GM19035 (cell line): ENCODE measurements around the gene MUC5B.
"Not testable (repeated sequence)": the region's sequence is repeated elsewhere in the genome, so short reads cannot be mapped to it uniquely, and the experiment has no call there.

Source experiments
- ATAC-seq: cut with Tn5 transposase; IDR thresholded peaks from one replicate; pipeline ENCODE4 v1.9.1; 2021; ENCODE audit not compliant: unreplicated experiment

MUC5B gene

DNA sequence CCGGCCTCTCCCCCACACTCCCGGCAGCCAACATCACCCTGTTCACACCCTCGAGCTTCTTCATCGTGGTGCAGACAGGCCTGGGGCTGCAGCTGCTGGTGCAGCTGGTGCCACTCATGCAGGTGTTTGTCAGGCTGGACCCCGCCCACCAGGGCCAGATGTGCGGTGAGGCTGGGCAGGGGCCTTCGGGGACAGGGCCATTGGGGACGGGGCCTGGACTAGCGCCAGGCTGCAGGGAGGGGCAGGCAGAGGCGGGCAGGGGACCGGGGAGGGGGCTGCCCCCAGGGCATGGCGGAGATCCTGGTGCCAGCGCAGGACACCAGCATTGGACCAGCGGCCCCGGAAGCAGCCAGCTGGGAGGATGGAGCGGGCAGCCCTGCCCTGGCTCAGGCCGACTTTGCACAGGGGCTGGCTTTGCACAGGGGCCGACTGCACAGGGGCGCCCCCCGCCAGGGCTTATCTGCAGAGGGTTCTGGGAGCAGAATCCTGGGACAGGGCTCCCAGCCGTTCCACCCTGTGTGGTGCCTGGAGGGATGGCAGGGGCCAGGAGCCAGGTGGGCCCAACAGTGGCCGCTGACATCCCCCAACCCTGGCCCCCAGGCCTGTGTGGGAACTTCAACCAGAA, 8.6 kb downstream of the MUC5B start:
- ATAC-seq, result no peak

DNA sequence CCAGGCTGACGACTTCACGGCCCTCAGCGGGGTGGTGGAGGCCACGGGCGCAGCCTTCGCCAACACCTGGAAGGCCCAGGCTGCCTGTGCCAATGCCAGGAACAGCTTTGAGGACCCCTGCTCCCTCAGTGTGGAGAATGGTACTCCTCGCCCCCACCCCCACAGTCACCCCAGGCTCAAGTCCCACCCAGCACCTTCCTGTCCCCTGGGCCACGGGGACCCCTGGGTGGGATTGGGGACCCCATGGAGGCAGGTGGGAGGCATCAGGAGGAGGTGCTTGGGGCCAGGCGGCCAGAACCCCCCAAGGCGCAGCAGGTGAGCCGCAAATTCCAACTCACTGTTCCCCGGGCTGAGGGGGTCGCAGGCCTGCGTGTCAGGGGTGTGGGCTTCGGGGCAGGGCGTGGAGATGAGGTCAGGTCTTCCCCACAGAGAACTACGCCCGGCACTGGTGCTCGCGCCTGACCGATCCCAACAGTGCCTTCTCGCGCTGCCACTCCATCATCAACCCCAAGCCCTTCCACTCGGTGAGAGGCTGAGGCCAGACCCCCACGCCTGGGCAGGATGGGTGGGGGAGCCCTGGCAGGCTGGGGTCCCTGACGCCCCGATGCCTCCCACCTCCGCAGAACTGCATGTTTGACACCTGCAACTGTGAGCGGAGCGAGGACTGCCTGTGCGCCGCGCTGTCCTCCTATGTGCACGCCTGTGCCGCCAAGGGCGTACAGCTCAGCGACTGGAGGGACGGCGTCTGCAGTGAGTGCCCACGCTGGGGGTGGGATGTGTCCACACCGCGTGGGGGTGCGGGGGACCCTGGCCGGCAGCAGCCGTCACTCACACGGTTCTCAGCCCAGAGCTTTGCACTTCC, 9.4 kb downstream of the MUC5B start:
- ATAC-seq, result no peak

DNA sequence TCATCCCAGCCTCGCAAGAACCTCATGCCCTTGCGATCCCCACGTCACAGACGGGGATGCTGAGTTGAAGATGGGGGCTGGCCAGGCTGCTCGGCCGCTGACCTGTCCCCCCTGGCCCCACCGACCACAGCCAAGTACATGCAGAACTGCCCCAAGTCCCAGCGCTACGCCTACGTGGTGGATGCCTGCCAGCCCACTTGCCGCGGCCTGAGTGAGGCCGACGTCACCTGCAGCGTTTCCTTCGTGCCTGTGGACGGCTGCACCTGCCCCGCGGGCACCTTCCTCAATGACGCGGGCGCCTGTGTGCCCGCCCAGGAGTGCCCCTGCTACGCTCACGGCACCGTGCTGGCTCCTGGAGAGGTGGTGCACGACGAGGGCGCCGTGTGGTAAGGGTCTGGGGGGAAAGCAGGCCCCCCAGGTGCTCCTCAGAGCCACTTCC, 10.0 kb downstream of the MUC5B start:
- no peak for ATAC-seq

DNA sequence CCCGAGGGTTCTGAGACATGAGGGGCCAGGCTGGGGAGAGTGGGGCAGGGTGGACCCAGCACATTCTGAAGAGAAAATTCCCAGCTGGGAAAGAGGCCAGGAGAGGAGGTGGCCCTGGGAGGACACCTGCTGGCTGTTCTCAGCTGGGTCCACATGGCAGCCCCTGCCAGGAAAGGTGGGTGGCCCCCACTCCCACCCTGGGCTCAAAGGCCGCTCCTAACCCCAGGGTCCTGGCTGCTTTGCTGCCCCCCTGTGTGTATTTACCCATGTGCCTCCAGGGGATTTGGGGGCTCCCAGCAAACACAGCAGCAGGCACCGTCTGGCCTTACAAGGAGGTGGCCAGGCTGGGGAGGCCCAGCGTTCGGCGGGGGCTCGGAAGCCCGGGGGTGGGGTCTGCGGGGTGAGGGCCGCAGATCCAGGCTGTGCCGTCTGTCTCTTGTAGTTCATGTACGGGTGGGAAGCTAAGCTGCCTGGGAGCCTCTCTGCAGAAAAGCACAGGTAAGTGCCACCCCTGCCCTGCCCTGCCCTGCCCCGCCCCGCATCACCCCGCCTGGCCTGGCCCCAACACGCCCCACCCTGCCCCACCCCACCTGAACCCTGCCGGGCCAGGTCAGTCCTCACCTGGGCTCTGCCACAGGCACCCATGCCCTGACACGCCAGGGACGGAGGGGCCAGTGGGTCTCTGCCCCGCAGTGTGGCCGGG, 10.6 kb downstream of the MUC5B start:
- ATAC-seq, result no peak

DNA sequence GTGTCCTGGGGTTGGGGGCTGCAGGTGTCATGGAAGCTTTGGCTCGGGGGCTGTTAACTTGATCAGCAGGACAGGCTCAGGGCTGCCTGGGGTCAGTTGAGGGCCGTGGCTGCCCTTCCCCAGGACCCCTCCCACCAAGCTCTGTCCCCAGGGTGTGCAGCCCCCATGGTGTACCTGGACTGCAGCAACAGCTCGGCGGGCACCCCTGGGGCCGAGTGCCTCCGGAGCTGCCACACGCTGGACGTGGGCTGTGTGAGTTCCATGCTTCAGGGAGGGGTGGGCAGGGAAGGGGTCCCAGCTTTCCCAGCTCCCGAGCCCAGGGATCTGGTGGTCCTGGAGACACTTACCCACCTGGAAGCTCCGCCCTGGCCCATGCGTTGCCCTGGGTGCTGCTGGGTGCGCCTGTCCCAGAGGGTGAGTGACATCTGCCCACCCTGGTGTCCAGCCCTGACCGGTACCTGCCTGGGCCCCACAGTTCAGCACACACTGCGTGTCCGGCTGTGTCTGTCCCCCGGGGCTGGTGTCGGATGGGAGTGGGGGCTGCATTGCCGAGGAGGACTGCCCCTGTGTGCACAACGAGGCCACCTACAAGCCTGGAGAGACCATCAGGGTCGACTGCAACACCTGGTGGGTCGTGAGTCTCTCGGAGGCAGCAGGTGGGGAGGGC, 11.3 kb downstream of the MUC5B start:
- no peak for ATAC-seq

DNA sequence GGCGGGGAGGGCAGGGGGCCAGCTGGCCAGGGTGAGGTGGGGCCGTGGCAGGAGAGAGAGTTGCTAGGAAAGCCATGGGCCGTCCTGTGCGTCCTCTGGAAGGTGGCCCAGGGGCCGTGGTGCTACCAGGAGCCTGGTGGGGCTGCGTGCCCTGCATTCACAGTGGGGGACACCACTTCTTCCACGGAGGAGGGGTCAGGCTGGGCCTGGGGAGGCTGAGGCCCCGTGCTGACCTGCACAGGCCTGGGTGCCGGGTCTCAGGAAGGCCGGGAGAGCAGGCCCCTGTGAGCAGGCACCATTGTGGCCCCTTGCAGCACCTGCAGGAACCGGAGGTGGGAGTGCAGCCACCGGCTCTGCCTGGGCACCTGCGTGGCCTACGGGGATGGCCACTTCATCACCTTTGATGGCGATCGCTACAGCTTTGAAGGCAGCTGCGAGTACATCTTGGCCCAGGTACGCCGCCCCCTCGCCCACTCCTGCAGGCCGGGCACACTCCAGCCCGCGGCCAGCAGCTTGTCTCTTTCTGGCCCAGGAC, 12.0 kb downstream of the MUC5B start:
- no peak for ATAC-seq

DNA sequence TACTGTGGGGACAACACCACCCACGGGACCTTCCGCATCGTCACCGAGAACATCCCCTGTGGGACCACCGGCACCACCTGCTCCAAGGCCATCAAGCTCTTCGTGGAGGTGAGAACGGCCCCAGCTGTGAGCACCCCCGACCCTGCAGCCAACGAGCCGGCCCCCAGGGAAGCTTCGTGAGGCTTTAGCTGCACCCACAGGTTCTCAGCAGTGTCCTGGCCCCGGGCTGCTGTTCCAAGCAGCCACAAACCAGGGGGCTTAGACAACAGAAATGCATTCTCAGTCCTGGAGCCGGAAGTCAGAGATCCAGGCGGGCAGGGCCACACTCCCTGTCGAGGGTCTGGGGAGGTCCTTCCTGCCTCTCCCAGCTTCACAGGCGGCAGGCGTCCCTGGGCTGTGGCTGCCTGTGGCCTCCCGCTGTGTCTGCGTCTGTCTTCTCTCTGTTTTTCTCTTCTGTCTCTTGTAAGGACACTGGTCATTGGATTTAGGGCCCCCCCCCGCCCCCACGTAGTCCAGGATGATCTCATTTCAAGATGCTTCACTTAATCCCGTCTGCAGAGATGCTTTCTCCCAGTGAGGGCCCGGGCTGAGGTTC, 12.5 kb downstream of the MUC5B start:
- no peak for ATAC-seq

DNA sequence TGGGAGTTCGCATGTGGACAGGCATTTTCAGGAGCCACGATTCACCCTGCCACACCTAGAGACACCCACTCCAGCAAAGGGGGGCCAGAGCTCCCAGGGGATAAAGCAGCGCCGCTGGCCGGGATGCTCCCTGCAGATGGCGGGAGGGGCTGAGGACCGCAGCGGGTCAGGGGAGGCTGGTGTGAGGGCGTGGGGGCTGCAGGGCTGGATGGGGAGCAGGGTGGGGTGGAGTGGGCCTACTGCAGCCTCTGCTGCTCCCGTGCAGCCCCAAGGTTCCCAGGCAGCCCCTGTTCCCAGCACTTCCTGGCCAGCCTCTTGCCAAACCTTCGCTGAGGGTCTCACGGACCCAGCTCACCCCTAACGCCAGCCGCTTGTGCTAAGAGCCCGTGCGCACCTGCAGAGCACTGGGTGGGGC, 13.0 kb downstream of the MUC5B start:
- no peak for ATAC-seq

DNA sequence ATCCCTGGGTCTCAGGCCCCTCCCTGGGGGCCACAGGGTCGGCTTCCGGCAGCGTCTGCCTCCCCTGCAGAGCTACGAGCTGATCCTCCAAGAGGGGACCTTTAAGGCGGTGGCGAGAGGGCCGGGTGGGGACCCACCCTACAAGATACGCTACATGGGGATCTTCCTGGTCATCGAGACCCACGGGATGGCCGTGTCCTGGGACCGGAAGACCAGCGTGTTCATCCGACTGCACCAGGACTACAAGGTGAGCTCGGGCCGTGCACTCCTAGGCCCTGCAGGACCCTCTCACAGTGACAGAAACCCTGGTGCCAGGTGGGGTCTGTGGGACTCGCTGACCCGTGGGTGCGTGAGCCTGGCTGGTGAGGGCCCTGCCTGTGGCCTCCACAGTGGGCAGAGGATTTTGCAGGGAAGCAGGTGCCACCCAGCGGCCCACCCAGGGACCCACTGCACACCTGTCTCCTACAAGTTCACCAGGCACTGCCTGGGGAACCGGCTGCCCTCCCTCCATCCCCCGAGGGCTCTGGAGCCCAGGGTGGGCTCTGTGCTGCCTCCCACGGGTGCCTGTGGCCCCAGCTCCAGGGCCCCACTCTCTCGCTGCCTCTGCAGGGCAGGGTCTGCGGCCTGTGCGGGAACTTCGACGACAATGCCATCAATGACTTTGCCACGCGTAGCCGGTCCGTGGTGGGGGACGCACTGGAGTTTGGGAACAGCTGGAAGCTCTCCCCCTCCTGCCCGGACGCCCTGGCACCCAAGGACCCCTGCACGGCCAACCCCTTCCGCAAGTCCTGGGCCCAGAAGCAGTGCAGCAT, 13.7 kb downstream of the MUC5B start:
- no peak for ATAC-seq

DNA sequence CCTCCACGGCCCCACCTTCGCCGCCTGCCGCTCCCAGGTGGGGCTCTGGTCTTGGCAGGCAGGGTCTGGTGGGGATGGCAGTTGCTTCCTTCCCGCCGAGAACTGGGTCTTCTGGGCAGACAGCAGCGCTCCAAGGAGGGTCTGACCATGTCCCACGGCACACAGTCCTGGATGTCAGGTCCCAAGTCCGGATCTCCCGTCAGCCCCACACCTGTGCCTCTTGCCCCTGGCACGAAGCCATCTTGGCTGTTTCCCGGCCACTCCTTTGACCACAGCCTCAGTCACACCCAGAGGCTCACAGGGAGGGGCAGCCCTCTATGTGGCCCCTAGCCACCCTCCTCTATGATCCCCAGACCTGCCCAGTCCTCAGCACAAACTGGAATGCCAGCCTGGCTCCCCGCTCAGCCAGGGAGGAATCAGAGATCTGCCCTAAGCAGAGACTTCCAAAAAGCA, 14.3 kb downstream of the MUC5B start:
- no peak for ATAC-seq

DNA sequence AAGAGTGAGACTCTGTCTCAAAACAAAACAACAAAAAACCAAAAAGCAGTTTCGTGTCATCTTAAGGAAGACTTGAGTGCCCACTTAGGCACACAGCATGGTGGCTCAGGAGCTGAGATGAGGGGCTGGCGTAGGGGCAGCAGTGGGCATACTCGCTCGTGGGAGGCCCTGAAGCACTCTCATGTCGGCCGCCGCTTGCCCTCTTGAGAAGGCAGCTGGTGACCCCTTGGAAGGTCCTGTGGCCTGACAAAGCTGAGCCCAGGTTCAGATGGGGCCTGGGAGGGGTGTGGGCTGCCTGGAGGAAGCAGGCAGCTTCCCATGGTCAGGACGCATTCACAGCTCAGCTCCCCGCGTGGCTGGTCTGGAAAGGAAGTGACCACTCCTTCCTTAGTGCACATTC, 15.0 kb downstream of the MUC5B start:
- no peak for ATAC-seq

DNA sequence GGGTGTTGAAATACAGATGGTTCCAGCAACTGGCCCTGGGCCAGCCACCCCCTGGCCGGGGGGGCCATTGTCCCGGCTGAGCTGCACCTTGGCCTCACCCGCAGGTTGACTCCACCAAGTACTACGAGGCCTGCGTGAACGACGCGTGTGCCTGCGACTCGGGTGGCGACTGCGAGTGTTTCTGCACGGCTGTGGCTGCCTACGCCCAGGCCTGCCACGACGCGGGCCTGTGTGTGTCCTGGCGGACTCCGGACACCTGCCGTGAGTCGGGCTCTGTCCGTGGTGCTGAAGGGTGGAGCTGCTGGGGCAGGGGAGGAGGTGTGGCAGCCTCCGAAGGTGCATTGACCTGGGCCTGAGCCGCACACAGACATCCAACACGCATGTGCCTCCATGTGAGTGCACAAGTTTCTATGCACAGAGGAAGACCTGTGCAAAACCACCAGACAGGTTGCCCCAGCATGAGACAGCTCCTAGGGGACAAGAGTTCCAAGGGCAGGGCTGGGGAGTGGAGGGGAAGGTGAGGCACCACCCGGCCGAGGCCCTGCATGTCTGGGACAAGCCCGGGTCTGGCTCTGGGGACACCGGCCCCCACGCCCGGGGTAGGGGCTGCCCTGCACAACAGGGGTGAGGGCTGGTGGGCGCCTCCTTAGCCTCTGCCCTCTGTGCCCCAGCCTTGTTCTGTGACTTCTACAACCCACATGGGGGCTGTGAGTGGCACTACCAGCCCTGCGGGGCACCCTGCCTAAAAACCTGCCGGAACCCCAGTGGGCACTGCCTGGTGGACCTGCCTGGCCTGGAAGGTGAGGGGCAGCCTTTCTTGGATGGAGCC, 16.1 kb downstream of the MUC5B start:
- no peak for ATAC-seq

DNA sequence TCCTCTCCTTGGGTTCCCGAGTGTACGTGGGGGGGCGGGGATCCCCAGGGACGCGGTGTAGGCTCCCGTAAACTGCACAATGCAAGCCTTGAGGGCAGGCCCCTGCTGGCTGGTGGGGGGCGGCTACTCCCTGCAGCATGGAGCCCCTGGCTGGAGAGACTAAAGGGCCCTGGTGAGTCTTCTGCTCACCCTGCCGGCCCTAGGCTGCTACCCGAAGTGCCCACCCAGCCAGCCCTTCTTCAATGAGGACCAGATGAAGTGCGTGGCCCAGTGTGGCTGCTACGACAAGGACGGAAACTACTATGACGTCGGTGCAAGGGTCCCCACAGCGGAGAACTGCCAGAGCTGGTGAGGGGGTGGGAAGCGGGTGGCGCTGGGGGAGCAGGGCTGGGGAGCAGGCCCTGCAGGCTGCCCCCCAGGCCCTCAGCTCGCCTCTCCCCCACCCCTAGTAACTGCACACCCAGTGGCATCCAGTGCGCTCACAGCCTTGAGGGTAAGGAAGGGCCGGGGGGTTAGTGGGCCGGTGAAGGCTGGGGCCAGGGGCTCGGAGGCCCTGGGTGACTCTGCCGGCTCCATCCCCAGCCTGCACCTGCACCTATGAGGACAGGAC, 16.8 kb downstream of the MUC5B start:
- no peak for ATAC-seq

DNA sequence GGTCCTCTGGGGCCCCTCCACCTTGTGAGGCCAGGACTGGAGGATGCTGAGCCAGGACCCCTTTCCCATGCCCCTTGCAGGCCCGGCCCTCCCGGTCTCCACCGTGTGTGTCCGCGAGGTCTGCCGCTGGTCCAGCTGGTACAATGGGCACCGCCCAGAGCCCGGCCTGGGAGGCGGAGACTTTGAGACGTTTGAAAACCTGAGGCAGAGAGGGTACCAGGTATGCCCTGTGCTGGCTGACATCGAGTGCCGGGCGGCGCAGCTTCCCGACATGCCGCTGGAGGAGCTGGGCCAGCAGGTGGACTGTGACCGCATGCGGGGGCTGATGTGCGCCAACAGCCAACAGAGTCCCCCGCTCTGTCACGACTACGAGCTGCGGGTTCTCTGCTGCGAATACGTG, 17.9 kb downstream of the MUC5B start:
- ATAC-seq, result no peak

DNA sequence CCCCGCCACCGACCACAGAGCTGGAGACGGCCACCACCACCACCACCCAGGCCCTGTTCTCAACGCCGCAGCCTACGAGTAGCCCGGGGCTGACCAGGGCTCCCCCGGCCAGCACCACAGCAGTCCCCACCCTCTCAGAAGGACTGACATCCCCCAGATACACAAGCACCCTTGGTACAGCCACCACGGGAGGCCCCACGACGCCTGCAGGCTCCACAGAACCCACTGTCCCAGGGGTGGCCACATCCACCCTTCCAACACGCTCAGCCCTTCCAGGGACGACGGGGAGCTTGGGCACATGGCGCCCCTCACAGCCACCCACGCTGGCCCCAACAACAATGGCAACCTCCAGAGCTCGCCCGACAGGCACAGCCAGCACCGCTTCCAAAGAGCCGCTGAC, 18.8 kb downstream of the MUC5B start:
- ATAC-seq, result no peak

DNA sequence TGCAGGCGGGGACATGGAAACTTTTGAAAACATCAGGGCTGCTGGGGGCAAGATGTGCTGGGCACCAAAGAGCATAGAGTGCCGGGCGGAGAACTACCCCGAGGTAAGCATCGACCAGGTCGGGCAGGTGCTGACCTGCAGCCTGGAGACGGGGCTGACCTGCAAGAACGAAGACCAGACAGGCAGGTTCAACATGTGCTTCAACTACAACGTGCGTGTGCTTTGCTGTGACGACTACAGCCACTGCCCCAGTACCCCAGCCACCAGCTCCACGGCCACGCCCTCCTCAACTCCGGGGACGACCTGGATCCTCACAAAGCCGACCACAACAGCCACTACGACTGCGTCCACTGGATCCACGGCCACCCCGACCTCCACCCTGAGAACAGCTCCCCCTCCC, 19.4 kb downstream of the MUC5B start:
- ATAC-seq, result no peak

DNA sequence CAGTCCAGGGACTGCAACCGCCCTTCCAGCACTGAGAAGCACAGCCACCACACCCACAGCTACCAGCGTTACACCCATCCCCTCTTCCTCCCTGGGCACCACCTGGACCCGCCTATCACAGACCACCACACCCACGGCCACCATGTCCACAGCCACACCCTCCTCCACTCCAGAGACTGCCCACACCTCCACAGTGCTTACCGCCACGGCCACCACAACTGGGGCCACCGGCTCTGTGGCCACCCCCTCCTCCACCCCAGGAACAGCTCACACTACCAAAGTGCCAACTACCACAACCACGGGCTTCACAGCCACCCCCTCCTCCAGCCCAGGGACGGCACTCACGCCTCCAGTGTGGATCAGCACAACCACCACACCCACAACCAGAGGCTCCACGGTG, 19.9 kb downstream of the MUC5B start:
- not testable (repeated sequence) for ATAC-seq

DNA sequence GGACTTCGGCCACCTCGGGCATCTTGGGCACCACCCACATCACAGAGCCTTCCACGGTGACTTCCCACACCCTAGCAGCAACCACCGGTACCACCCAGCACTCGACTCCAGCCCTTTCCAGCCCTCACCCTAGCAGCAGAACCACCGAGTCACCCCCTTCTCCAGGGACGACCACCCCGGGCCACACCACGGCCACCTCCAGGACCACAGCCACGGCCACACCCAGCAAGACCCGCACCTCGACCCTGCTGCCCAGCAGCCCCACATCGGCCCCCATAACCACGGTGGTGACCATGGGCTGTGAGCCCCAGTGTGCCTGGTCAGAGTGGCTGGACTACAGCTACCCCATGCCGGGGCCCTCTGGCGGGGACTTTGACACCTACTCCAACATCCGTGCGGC, 20.7 kb downstream of the MUC5B start:
- ATAC-seq, result not testable (repeated sequence)

DNA sequence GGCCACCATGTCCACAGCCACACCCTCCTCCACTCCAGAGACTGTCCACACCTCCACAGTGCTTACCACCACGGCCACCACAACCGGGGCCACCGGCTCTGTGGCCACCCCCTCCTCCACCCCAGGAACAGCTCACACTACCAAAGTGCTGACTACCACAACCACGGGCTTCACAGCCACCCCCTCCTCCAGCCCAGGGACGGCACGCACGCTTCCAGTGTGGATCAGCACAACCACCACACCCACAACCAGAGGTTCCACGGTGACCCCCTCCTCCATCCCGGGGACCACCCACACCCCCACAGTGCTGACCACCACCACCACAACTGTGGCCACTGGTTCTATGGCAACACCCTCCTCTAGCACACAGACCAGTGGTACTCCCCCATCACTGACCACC, 21.7 kb downstream of the MUC5B start:
- not testable (repeated sequence) for ATAC-seq
